ENCODE data around the gene C2CD5. TPM values are rescaled to one million over a fixed set of nuclear protein-coding genes. Genes with fewer than 3 reads are reported as not detected.

The C2CD5 gene
- total RNA-seq, 1 donor from 2014 or later: 115 TPM

- Mint-ChIP-seq H3K9me3 (ENCODE audit: low read depth) (peaks cover 2% of the 10 kb centered on the region), H3K4me3 (ENCODE audit: low read depth) (no peak overlapping the region), H3K4me1 (ENCODE audit: low read depth) (no peaks in the 10 kb centered on the region), H3K27me3 (no peaks in the 10 kb centered on the region), H3K27ac (no peak overlapping the region), H3K36me3 (ENCODE audit: insufficient read depth) (no peaks in the 10 kb centered on the region)
- DNase-seq (ENCODE audit: low spot score, unreplicated experiment): no peak
- TF ChIP-seq CTCF (IDR thresholded peaks at IDR 0.05; ENCODE audit: unreplicated experiment): no peak
Observed at GRCh38 chr12:22409377-22410164, 134.8 kb downstream of the C2CD5 start.

- no peaks in the 10 kb centered on the region for H3K27me3 Mint-ChIP-seq
- H3K4me1 Mint-ChIP-seq (ENCODE audit: low read depth): no peaks in the 10 kb centered on the region
- no peaks in the 10 kb centered on the region for H3K36me3 Mint-ChIP-seq (ENCODE audit: insufficient read depth)
- no peak for TF ChIP-seq CTCF (IDR thresholded peaks at IDR 0.05; ENCODE audit: unreplicated experiment)
- H3K4me3 Mint-ChIP-seq (ENCODE audit: low read depth): no peak overlapping the region
- peaks cover 2% of the 10 kb centered on the region for H3K9me3 Mint-ChIP-seq (ENCODE audit: low read depth)
- no peak overlapping the region for H3K27ac Mint-ChIP-seq
- DNase-seq (ENCODE audit: low spot score, unreplicated experiment): no peak
Observed at GRCh38 chr12:22408610-22409376, 135.5 kb downstream of the C2CD5 start.

- no peaks in the 10 kb centered on the region for H3K36me3 Mint-ChIP-seq (ENCODE audit: insufficient read depth)
- no peaks in the 10 kb centered on the region for H3K27me3 Mint-ChIP-seq
- DNase-seq (ENCODE audit: low spot score, unreplicated experiment): no peak
- no peaks in the 10 kb centered on the region for H3K4me1 Mint-ChIP-seq (ENCODE audit: low read depth)
- H3K9me3 Mint-ChIP-seq (ENCODE audit: low read depth): peaks cover 6% of the 10 kb centered on the region
- H3K27ac Mint-ChIP-seq: no peak overlapping the region
- TF ChIP-seq CTCF (IDR thresholded peaks at IDR 0.05; ENCODE audit: unreplicated experiment): no peak
- no peak overlapping the region for H3K4me3 Mint-ChIP-seq (ENCODE audit: low read depth)
Observed at GRCh38 chr12:22407397-22407796, 136.9 kb downstream of the C2CD5 start.

GRCh38 chr12:22406627-22407026, 137.7 kb downstream of the C2CD5 start:
- H3K27me3 Mint-ChIP-seq: no peaks in the 10 kb centered on the region
- H3K4me3 Mint-ChIP-seq (ENCODE audit: low read depth): no peak overlapping the region
- DNase-seq (ENCODE audit: low spot score, unreplicated experiment): no peak
- no peaks in the 10 kb centered on the region for H3K36me3 Mint-ChIP-seq (ENCODE audit: insufficient read depth)
- H3K9me3 Mint-ChIP-seq (ENCODE audit: low read depth): peaks cover 10% of the 10 kb centered on the region
- H3K27ac Mint-ChIP-seq: no peak overlapping the region
- no peaks in the 10 kb centered on the region for H3K4me1 Mint-ChIP-seq (ENCODE audit: low read depth)
- no peak for TF ChIP-seq CTCF (IDR thresholded peaks at IDR 0.05; ENCODE audit: unreplicated experiment)

- Mint-ChIP-seq H3K27me3 (no peaks in the 10 kb centered on the region), H3K4me3 (ENCODE audit: low read depth) (no peak overlapping the region), H3K36me3 (ENCODE audit: insufficient read depth) (no peaks in the 10 kb centered on the region), H3K4me1 (ENCODE audit: low read depth) (no peaks in the 10 kb centered on the region), H3K9me3 (ENCODE audit: low read depth) (peaks cover 17% of the 10 kb centered on the region), H3K27ac (no peak overlapping the region)
- DNase-seq (ENCODE audit: low spot score, unreplicated experiment): no peak
- TF ChIP-seq CTCF (IDR thresholded peaks at IDR 0.05; ENCODE audit: unreplicated experiment): no peak
Observed at GRCh38 chr12:22399464-22400180, 144.7 kb downstream of the C2CD5 start.

Measured in progenitor cell of endocrine pancreas (in vitro differentiated cells).